Measurements from ENCODE around the gene P2RX3.

DNA sequence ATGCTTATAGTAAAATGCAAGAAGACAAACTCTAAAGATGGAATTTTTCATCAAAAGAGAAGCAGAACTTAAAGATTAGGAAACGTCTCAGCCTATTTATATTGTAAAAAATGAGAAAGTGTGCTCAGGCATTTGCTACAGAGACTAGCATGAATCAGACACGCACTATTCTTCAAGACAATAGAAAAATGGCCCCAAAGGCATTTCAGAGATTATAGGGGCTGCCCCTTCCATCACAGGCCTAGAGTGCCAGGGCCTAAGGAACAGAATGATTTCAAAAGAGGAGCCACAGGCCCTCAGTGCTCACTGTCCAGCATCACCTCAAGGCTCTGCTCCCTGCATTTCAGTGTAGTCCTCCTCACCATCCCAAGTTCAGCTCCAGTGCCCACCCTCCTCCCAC, 40.9 kb upstream of the P2RX3 start:
- TF ChIP-seq POLR2AphosphoS5 (IDR thresholded peaks at IDR 0.05; ENCODE audit: low read depth, low read length), result no peak
- TF ChIP-seq POLR2A (IDR thresholded peaks at IDR 0.05; ENCODE audit: low read depth, low read length), result no peak
- TF ChIP-seq SPI1 (IDR thresholded peaks at IDR 0.05; ENCODE audit: low read depth, low read length), result no peak
- no peak for TF ChIP-seq TAF1 (IDR thresholded peaks at IDR 0.05; ENCODE audit: low read depth, low read length)
